Neural crest cell (in vitro differentiated cells): ENCODE data around the gene CSRNP3. TPM values are rescaled to one million over a fixed set of nuclear protein-coding genes. Genes with fewer than 3 reads are reported as not detected.

ENCODE experiments used
- DNase-seq: peaks from one replicate; pipeline ENCODE4 v3.0.0; 2021; ENCODE audit warnings: low read depth, mixed read lengths, low spot score
- H3K27ac Mint-ChIP-seq: one replicate; pipeline ENCODE4 v1.8.0; 2021; ENCODE audit warnings: mild to moderate bottlenecking, mixed read lengths; ENCODE audit not compliant: unreplicated experiment
- H3K27me3 Mint-ChIP-seq: 2 replicates; pipeline ENCODE4 v1.8.0; 2021; ENCODE audit warnings: low read depth, mild to moderate bottlenecking, mixed read lengths
- H3K36me3 Mint-ChIP-seq: 2 replicates; pipeline ENCODE4 v1.8.0; 2021; ENCODE audit warnings: low read depth, mild to moderate bottlenecking, mixed read lengths
- H3K4me1 Mint-ChIP-seq: 2 replicates; pipeline ENCODE4 v1.8.0; 2021; ENCODE audit warnings: mixed read lengths
- H3K4me3 Mint-ChIP-seq: one replicate; pipeline ENCODE4 v1.8.0; 2021; ENCODE audit warnings: mild to moderate bottlenecking, mixed read lengths
- H3K9me3 Mint-ChIP-seq: 2 replicates; pipeline ENCODE4 v1.8.0; 2021; ENCODE audit warnings: mixed read lengths
- total RNA-seq: library from RNA; stranded (reverse); gene quantifications from 2 replicates; pipeline ENCODE4 v1.2.1, GENCODE V29; 2021
- TF ChIP-seq, protein P1 (sequence below): fragments of 200-600 bp; sonication (generic); conservative IDR thresholded peaks from 2 replicates; pipeline ENCODE4 v1.5.0; 2021; ENCODE audit warnings: antibody characterized with exemption, mild to moderate bottlenecking

Gene CSRNP3
- total RNA-seq, 1 donor from 2014 or later, result 28.4 TPM

- Mint-ChIP-seq H3K36me3 (peaks cover 2% of the 10 kb centered on the region), H3K4me1 (no peaks in the 10 kb centered on the region), H3K27ac (no peak overlapping the region), H3K4me3 (no peak overlapping the region), H3K27me3 (no peaks in the 10 kb centered on the region), H3K9me3 (peaks cover 6% of the 10 kb centered on the region)
- no peak for DNase-seq
- TF ChIP-seq, protein P1, sequence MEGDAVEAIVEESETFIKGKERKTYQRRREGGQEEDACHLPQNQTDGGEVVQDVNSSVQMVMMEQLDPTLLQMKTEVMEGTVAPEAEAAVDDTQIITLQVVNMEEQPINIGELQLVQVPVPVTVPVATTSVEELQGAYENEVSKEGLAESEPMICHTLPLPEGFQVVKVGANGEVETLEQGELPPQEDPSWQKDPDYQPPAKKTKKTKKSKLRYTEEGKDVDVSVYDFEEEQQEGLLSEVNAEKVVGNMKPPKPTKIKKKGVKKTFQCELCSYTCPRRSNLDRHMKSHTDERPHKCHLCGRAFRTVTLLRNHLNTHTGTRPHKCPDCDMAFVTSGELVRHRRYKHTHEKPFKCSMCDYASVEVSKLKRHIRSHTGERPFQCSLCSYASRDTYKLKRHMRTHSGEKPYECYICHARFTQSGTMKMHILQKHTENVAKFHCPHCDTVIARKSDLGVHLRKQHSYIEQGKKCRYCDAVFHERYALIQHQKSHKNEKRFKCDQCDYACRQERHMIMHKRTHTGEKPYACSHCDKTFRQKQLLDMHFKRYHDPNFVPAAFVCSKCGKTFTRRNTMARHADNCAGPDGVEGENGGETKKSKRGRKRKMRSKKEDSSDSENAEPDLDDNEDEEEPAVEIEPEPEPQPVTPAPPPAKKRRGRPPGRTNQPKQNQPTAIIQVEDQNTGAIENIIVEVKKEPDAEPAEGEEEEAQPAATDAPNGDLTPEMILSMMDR, result no peak
These were observed 15.9 kb upstream of the CSRNP3 start for GRCh38 chr2:165453561-165454094.

DNA sequence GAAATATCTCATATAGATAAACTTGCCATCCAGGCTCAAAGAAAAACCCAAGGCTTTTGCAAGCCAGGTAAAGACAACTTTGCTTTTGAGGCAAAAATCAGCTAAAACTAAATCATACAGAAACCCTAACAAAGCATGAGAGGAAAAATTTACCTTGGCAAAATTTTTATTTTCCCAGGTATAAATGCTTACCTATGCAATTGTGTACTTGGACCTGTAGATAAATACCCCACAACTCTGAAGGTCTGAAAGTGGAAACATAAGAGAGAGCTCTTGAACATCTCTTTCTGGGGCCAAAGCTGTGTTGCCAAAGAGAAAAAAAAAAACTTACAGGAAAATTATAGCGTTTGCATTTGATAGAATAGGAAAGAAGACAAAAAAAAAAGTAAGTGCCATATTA is 14.6 kb upstream of the CSRNP3 start:
- no peak overlapping the region for H3K27ac Mint-ChIP-seq
- no peak for DNase-seq

GRCh38 chr2:165456027-165456426 is 13.5 kb upstream of the CSRNP3 start:
- TF ChIP-seq, protein P1, result no peak
- Mint-ChIP-seq H3K36me3 (peaks cover 2% of the 10 kb centered on the region), H3K27me3 (no peaks in the 10 kb centered on the region), H3K27ac (no peak overlapping the region), H3K4me1 (no peaks in the 10 kb centered on the region), H3K9me3 (peaks cover 6% of the 10 kb centered on the region), H3K4me3 (no peak overlapping the region)
- no peak for DNase-seq

More for the DNA sequence above, 14.6 kb upstream of the CSRNP3 start:
- Mint-ChIP-seq H3K36me3 (peaks cover 2% of the 10 kb centered on the region), H3K4me3 (no peak overlapping the region), H3K9me3 (peaks cover 6% of the 10 kb centered on the region), H3K27me3 (no peaks in the 10 kb centered on the region), H3K4me1 (no peaks in the 10 kb centered on the region)
- TF ChIP-seq, protein P1, result no peak

- Mint-ChIP-seq H3K27me3 (no peaks in the 10 kb centered on the region), H3K27ac (no peak overlapping the region), H3K9me3 (no peaks in the 10 kb centered on the region), H3K4me1 (no peaks in the 10 kb centered on the region), H3K4me3 (no peak overlapping the region), H3K36me3 (no peaks in the 10 kb centered on the region)
- TF ChIP-seq, protein P1, result no peak
- DNase-seq, result no peak
These were observed 7.1 kb upstream of the CSRNP3 start for GRCh38 chr2:165462443-165462842.

- no peaks in the 10 kb centered on the region for H3K9me3 Mint-ChIP-seq
- H3K27me3 Mint-ChIP-seq, result no peaks in the 10 kb centered on the region
- no peaks in the 10 kb centered on the region for H3K36me3 Mint-ChIP-seq
- peaks cover 18% of the 10 kb centered on the region for H3K4me1 Mint-ChIP-seq
- no peak for DNase-seq
- no peak overlapping the region for H3K4me3 Mint-ChIP-seq
- no peak overlapping the region for H3K27ac Mint-ChIP-seq
- TF ChIP-seq, protein P1, result no peak
These were observed 3.1 kb upstream of the CSRNP3 start for GRCh38 chr2:165466386-165466785.
